OCI-LY3 (cell line): ENCODE results near the gene SCN1A.

Source experiments
- H2AFZ ChIP-seq: fragments of 200-600, 300-600 bp; shearing (Covaris generic); 2 replicates; pipeline ENCODE4 v1.6.0; 2014; ENCODE audit warnings: antibody characterized with exemption, low read depth, low read length
- H3K27ac ChIP-seq: fragments of 200-600, 300-600 bp; sonication (generic); 2 replicates; pipeline ENCODE4 v1.5.1; 2014; ENCODE audit warnings: mild to moderate bottlenecking, low read length, moderate library complexity, mixed read lengths
- H3K27me3 ChIP-seq: fragments of 200-600, 300-600 bp; sonication (generic); 2 replicates; pipeline ENCODE4 v1.6.1; 2014; ENCODE audit warnings: low read depth, low read length, mixed read lengths
- H3K36me3 ChIP-seq: fragments of 200-600, 300-600 bp; sonication (generic); replicated peaks from 2 replicates; pipeline ENCODE3; 2014; ENCODE audit warnings: low read depth, low read length, mixed read lengths
- H3K4me1 ChIP-seq: fragments of 300-600, 200-600 bp; sonication (generic); 2 replicates; pipeline ENCODE4 v1.6.1; 2014; ENCODE audit warnings: low read length, mixed read lengths
- H3K4me2 ChIP-seq: fragments of 200-600, 300-600 bp; sonication (generic); 2 replicates; pipeline ENCODE4 v1.6.1; 2014; ENCODE audit warnings: low read length, mixed read lengths
- H3K4me3 ChIP-seq: fragments of 300-600, 200-600 bp; sonication (generic); 2 replicates; pipeline ENCODE4 v1.5.1; 2014; ENCODE audit warnings: antibody characterized with exemption, mild to moderate bottlenecking, low read length, moderate library complexity
- H3K79me2 ChIP-seq: fragments of 300-600, 200-600 bp; shearing (Covaris generic); 2 replicates; pipeline ENCODE4 v1.6.1; 2014; ENCODE audit warnings: mild to moderate bottlenecking, low read length, mixed read lengths
- H3K9ac ChIP-seq: fragments of 300-600, 200-600 bp; shearing (Covaris generic); 2 replicates; pipeline ENCODE4 v1.6.0; 2014; ENCODE audit warnings: mild to moderate bottlenecking, low read length, moderate library complexity
- H3K9me3 ChIP-seq: fragments of 200-600, 300-600 bp; shearing (Covaris generic); 2 replicates; pipeline ENCODE4 v1.6.1; 2014; ENCODE audit warnings: low read length, mixed read lengths; ENCODE audit not compliant: insufficient read depth
- H4K20me1 ChIP-seq: fragments of 200-600, 300-600 bp; sonication (generic); 2 replicates; pipeline ENCODE4 v1.6.1; 2016; ENCODE audit warnings: low read length, mixed read lengths; ENCODE audit not compliant: insufficient read depth
- EZH2phosphoT487 ChIP-seq: fragments of 200-600 bp; shearing (Covaris generic); IDR thresholded peaks from 2 replicates; pipeline ENCODE4 v1.6.1; 2018; ENCODE audit warnings: antibody characterized with exemption, mixed run types, low read depth
- TF ChIP-seq, protein P1 (sequence below): fragments of 200-600, 300-600 bp; sonication (generic); IDR thresholded peaks from 2 replicates; pipeline ENCODE4 v1.5.1; 2014; ENCODE audit warnings: antibody characterized with exemption, low read length, low read depth

Gene SCN1A

DNA sequence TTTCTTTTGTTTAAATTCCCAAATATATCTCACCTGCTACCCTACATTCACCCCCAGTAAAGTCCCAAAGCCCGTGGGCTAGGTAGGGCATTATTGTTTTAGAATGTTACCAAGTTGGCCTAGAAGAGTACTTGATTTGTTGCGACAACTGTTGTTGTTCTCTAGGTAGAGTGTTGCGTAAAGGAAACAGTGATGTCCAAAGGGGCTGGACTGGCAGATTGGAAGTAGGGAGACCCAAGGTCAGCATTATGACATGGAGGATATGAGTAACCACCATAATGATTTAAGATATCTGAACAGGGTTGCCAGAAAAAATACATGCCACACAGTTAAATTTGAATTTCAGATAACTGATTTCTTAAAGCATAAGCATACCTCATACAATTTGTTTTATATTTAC is 39.2 kb downstream of the SCN1A start:
- Histone ChIP-seq H3K4me2 (no peak overlapping the region), H2AFZ (no peak overlapping the region), H3K36me3 (no peaks in the 10 kb centered on the region), H3K4me3 (no peak overlapping the region), H4K20me1 (no peaks in the 10 kb centered on the region), H3K9ac (no peak overlapping the region), H3K4me1 (no peaks in the 10 kb centered on the region), H3K27ac (no peak overlapping the region), H3K27me3 (no peaks in the 10 kb centered on the region), H3K9me3 (no peaks in the 10 kb centered on the region), H3K79me2 (no peaks in the 10 kb centered on the region)
- TF ChIP-seq, protein P1, sequence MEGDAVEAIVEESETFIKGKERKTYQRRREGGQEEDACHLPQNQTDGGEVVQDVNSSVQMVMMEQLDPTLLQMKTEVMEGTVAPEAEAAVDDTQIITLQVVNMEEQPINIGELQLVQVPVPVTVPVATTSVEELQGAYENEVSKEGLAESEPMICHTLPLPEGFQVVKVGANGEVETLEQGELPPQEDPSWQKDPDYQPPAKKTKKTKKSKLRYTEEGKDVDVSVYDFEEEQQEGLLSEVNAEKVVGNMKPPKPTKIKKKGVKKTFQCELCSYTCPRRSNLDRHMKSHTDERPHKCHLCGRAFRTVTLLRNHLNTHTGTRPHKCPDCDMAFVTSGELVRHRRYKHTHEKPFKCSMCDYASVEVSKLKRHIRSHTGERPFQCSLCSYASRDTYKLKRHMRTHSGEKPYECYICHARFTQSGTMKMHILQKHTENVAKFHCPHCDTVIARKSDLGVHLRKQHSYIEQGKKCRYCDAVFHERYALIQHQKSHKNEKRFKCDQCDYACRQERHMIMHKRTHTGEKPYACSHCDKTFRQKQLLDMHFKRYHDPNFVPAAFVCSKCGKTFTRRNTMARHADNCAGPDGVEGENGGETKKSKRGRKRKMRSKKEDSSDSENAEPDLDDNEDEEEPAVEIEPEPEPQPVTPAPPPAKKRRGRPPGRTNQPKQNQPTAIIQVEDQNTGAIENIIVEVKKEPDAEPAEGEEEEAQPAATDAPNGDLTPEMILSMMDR, result no peak
- no peak for TF ChIP-seq EZH2phosphoT487

GRCh38 chr2:166084301-166084700 is 43.5 kb downstream of the SCN1A start:
- Histone ChIP-seq H2AFZ (no peak overlapping the region), H3K36me3 (no peaks in the 10 kb centered on the region), H3K27me3 (no peaks in the 10 kb centered on the region), H4K20me1 (no peaks in the 10 kb centered on the region), H3K4me2 (no peak overlapping the region), H3K9me3 (no peaks in the 10 kb centered on the region), H3K79me2 (no peaks in the 10 kb centered on the region), H3K9ac (no peak overlapping the region), H3K27ac (no peak overlapping the region), H3K4me3 (no peak overlapping the region), H3K4me1 (no peaks in the 10 kb centered on the region)
- TF ChIP-seq EZH2phosphoT487, result no peak
- TF ChIP-seq, protein P1, result no peak

- H3K4me3 ChIP-seq, result no peak overlapping the region
- TF ChIP-seq EZH2phosphoT487, result no peak
- TF ChIP-seq, protein P1, result no peak
- H3K4me1 ChIP-seq, result no peaks in the 10 kb centered on the region
- no peaks in the 10 kb centered on the region for H3K27me3 ChIP-seq
- H3K27ac ChIP-seq, result no peak overlapping the region
- H3K79me2 ChIP-seq, result no peaks in the 10 kb centered on the region
- H3K9me3 ChIP-seq, result no peaks in the 10 kb centered on the region
- H4K20me1 ChIP-seq, result no peaks in the 10 kb centered on the region
- H2AFZ ChIP-seq, result no peak overlapping the region
- no peaks in the 10 kb centered on the region for H3K36me3 ChIP-seq
- H3K9ac ChIP-seq, result no peak overlapping the region
- no peak overlapping the region for H3K4me2 ChIP-seq
Measured at GRCh38 chr2:166082736-166083135, 45.1 kb downstream of the SCN1A start.

- TF ChIP-seq, protein P1, result no peak
- no peak for TF ChIP-seq EZH2phosphoT487
- no peaks in the 10 kb centered on the region for H3K27me3 ChIP-seq
- no peaks in the 10 kb centered on the region for H3K9me3 ChIP-seq
- H3K4me2 ChIP-seq, result no peak overlapping the region
- no peaks in the 10 kb centered on the region for H4K20me1 ChIP-seq
- H3K79me2 ChIP-seq, result no peaks in the 10 kb centered on the region
- no peak overlapping the region for H3K9ac ChIP-seq
- H2AFZ ChIP-seq, result no peak overlapping the region
- no peaks in the 10 kb centered on the region for H3K4me1 ChIP-seq
- no peaks in the 10 kb centered on the region for H3K36me3 ChIP-seq
- no peak overlapping the region for H3K27ac ChIP-seq
- no peak overlapping the region for H3K4me3 ChIP-seq
Measured at GRCh38 chr2:166081852-166082251, 46.0 kb downstream of the SCN1A start.
